Esophagus muscularis mucosa (tissue), 3 donors: Measurements from ENCODE around the gene RMDN2.

Source experiments
- POLR2A ChIP-seq: fragments of 450-650 bp; IDR thresholded peaks from one replicate; pipeline ENCODE4 v1.6.1; 2017; ENCODE audit warnings: antibody characterized with exemption, moderate library complexity, mild to moderate bottlenecking, low read depth
- POLR2AphosphoS5 ChIP-seq, 2 donors: sonication (generic); formaldehyde crosslinking; IDR thresholded peaks; one replicate each; pipeline ENCODE4 v1.6.1; 2017; ENCODE audit warnings: antibody characterized with exemption in 2 of 2
- TF ChIP-seq, protein P1 (sequence below), 3 experiments: fragments of 200-600 bp in 2 of 3; fragments of 450-650 bp in 1 of 3; sonication (generic) in 2 of 3; IDR thresholded peaks; one replicate each; pipeline ENCODE4 v1.5.1; 2017 to 2019; ENCODE audit warnings: antibody characterized with exemption in 3 of 3, mild to moderate bottlenecking in 2 of 3, moderate library complexity in 1 of 3

DNA sequence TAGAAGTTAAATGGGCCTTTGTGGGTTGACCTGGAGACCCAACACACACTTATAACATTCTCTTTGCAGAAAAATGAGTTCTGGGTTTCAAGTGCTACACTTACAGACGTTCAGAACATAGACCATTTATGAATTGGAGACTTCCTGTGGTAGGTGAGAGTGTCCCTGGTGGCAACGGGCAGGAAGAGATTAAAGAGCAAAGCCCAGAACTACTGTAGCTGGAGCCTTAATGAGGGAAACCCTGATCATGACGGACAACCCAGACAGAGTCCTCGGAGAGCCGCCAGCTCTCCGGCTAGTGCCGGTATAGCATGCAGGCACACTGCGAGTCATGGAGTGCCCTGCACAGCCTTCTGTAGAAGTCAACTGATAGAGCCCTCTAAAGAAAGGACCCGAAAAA is 44.5 kb upstream of the RMDN2 start:
- TF ChIP-seq POLR2A = no peak
- TF ChIP-seq, protein P1, sequence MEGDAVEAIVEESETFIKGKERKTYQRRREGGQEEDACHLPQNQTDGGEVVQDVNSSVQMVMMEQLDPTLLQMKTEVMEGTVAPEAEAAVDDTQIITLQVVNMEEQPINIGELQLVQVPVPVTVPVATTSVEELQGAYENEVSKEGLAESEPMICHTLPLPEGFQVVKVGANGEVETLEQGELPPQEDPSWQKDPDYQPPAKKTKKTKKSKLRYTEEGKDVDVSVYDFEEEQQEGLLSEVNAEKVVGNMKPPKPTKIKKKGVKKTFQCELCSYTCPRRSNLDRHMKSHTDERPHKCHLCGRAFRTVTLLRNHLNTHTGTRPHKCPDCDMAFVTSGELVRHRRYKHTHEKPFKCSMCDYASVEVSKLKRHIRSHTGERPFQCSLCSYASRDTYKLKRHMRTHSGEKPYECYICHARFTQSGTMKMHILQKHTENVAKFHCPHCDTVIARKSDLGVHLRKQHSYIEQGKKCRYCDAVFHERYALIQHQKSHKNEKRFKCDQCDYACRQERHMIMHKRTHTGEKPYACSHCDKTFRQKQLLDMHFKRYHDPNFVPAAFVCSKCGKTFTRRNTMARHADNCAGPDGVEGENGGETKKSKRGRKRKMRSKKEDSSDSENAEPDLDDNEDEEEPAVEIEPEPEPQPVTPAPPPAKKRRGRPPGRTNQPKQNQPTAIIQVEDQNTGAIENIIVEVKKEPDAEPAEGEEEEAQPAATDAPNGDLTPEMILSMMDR (IDR thresholded peaks at IDR 0.05) = no peak
- TF ChIP-seq POLR2AphosphoS5 (IDR thresholded peaks at IDR 0.05) = no peak
